ENCODE results near the gene CIP2A.

DNA sequence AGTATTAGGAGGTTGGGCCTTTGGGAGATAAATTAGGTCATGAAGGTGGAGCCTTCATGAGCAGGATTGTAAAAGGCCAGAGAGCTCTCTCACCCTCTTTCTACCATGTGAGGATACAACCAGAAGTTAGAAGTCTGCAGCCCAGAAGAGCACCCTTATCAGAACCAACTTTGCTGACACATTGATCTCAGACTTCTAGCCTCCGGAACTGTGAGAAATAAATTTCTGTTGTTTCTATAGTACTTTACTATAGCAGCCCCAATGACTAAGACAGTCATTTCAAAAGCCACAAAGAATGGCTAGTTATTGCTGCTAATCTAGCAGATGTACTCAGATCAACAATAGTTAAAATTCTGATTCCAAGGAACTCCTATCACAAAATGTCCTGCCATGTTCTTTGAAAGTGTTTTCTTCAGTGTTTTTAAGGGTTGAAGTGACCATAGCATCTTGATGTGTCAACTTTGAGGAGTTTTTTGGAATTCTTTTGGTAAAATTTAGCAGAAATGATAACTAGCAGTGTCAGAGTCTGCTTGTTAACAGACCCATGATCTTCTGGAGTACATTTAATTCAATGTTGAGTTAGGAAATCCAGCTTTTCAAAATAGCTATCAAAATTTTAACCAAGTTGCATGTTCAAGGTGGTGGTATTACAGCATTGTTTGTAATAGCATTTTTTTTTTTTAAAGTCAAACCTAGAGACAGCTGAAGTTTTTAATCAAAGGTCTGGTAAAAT is 10.6 kb upstream of the CIP2A start:
- TF ChIP-seq, protein P1, sequence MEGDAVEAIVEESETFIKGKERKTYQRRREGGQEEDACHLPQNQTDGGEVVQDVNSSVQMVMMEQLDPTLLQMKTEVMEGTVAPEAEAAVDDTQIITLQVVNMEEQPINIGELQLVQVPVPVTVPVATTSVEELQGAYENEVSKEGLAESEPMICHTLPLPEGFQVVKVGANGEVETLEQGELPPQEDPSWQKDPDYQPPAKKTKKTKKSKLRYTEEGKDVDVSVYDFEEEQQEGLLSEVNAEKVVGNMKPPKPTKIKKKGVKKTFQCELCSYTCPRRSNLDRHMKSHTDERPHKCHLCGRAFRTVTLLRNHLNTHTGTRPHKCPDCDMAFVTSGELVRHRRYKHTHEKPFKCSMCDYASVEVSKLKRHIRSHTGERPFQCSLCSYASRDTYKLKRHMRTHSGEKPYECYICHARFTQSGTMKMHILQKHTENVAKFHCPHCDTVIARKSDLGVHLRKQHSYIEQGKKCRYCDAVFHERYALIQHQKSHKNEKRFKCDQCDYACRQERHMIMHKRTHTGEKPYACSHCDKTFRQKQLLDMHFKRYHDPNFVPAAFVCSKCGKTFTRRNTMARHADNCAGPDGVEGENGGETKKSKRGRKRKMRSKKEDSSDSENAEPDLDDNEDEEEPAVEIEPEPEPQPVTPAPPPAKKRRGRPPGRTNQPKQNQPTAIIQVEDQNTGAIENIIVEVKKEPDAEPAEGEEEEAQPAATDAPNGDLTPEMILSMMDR (IDR thresholded peaks at IDR 0.05; ENCODE audit: low read length): no peak
- TF ChIP-seq EZH2 (optimal IDR thresholded peaks at IDR 0.05; ENCODE audit: low read depth, low read length): no peak
- TF ChIP-seq EZH2phosphoT487 (IDR thresholded peaks at IDR 0.05; ENCODE audit: low read length): no peak

Data from MM.1S (cell line).